ENCODE results near the gene CES4A. TPM values are rescaled to one million over a fixed set of nuclear protein-coding genes. Genes with fewer than 3 reads are reported as not detected.

Gene CES4A
- total and polyA plus RNA-seq, 9 of the 15 experiments (the other 6 are each of a cell fraction or from before 2014, with no cell fraction given) = 0.09 to 0.13 (median 0.11) TPM; not detected in 6

DNA sequence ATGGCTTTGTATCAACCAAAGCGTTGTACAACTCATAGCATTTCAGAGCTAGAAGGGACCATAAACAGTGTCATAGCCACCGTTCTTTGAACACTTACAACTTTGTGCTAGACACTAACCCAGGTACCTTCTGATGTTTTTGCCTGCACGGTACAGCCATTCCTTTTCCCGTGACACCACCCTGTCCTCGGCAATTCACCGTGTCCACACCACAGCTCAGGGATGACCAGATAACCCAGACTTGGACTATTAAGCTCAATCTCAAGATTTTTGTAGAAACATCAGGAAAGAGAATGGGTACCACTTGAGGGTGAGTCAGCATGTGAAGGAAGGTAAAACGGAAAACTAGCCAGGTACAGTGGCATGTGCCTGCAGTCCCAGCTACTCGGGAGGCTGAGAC lies 30.8 kb downstream of the CES4A start:
- Histone ChIP-seq H3K9ac (ENCODE audit: insufficient read depth in 1 of 2, low read depth in 2 of 2, low read length in 2 of 2) (no peak overlapping the region; a peak in 1 of 4 replicates), H3K4me2 (ENCODE audit: insufficient read depth, low read length) (no peak overlapping the region), H3K36me3 (ENCODE audit: control insufficient read depth, insufficient read depth, low read length) (no peaks in the 10 kb centered on the region), H3K79me2 (ENCODE audit: control insufficient read depth, insufficient read depth, low read length) (no peaks in the 10 kb centered on the region), H3K27me3 (ENCODE audit: control insufficient read depth in 2 of 2, insufficient read depth in 2 of 2, low read length in 2 of 2) (no peaks in the 10 kb centered on the region), H4K20me1 (replicated peaks; ENCODE audit: control insufficient read depth, insufficient read depth, low read length) (no peaks in the 10 kb centered on the region), H3K4me1 (replicated peaks in 1 of 2; ENCODE audit: control insufficient read depth in 2 of 2, insufficient read depth in 2 of 2, low read length in 2 of 2) (peaks cover 5 to 12% of the 10 kb centered on the region in 2 experiments; a peak in 3 of 5 replicates), H2AFZ (ENCODE audit: low read depth, low read length) (no peak overlapping the region), H3K4me3 (no peak overlapping the region), H3K9me3 (replicated peaks; ENCODE audit: control insufficient read depth, insufficient read depth, low read depth, low read length) (no peaks in the 10 kb centered on the region), H3K9me1 (ENCODE audit: control insufficient read depth, insufficient read depth, low read length) (no peaks in the 10 kb centered on the region), H3K27ac (ENCODE audit: extremely low read depth, low read depth, low read length) (no peak overlapping the region)
- WGBS (ENCODE audit: insufficient coverage, low coverage, missing lambda C conversion rate) = 30% methylated on average over 8 of the region's 8 CpGs
- FAIRE-seq (no peak), ATAC-seq (no peak), DNase-seq (ENCODE audit: extremely low read depth in 1 of 4, low spot score in 3 of 4) (no peak)
- ChIA-PET CTCF (ENCODE audit: low intra/inter-chr PET ratio) (interaction anchor here (1.9 to 3.1 kb wide), 3 partner anchors 40 to 136 kb away, joined by 5 to 29 read pairs (median 25); no protein-coding TSS in a partner anchor), POLR2A (interaction anchor here (0.7 to 1.8 kb wide), 2 partner anchors 7 to 130 kb away, joined by 3 to 7 read pairs; no protein-coding TSS in a partner anchor)
- in situ Hi-C loops (cut with MboI) (loop anchor here (5.0 kb wide), 2 partner anchors 73 to 138 kb away; partner anchors contain the start of genes FBXL8 and TRADD), intact Hi-C loops (cut with micrococcal nuclease) (loop anchor here (5.0 to 10.0 kb wide), 4 partner anchors 67 to 386 kb away; partner anchors contain the start of gene MATCAP1)
- no TSS peak for BruUV-seq (replicated peaks)
- TF ChIP-seq ZEB2 (IDR thresholded peaks at IDR 0.05) (no peak), BCL6 (CRISPR knock-in tag; IDR thresholded peaks at IDR 0.05) (no peak), ZNF444 (CRISPR knock-in tag; IDR thresholded peaks at IDR 0.05) (no peak), CBX2 (IDR thresholded peaks at IDR 0.05; ENCODE audit: insufficient read depth, low read length, poor library complexity, severe bottlenecking) (no peak), NCOA2 (IDR thresholded peaks at IDR 0.05; ENCODE audit: partially characterized antibody in 2 of 2) (no peak), HDGF (IDR thresholded peaks at IDR 0.05) (no peak), SETDB1 (IDR thresholded peaks at IDR 0.05; ENCODE audit: low read length) (no peak), ZNF133 (CRISPR knock-in tag; IDR thresholded peaks at IDR 0.05) (no peak), ZNF583 (CRISPR knock-in tag; IDR thresholded peaks at IDR 0.05) (no peak), ETV1 (tag; conservative IDR thresholded peaks at IDR 0.05; ENCODE audit: low read depth) (no peak), U2AF1 (optimal IDR thresholded peaks at IDR 0.05; ENCODE audit: low read depth, low read length) (no peak), ASH1L (IDR thresholded peaks at IDR 0.05; ENCODE audit: borderline replicate concordance, low read depth, partially characterized antibody) (no peak), KDM4B (IDR thresholded peaks at IDR 0.05; ENCODE audit: borderline replicate concordance in 2 of 2, low read depth in 1 of 2) (no peak), KAT2B (IDR thresholded peaks at IDR 0.05; ENCODE audit: low read depth, low read length) (no peak), DPF2 (IDR thresholded peaks at IDR 0.05) (no peak), KHSRP (IDR thresholded peaks at IDR 0.05) (no peak)
- TF ChIP-seq, protein P1, sequence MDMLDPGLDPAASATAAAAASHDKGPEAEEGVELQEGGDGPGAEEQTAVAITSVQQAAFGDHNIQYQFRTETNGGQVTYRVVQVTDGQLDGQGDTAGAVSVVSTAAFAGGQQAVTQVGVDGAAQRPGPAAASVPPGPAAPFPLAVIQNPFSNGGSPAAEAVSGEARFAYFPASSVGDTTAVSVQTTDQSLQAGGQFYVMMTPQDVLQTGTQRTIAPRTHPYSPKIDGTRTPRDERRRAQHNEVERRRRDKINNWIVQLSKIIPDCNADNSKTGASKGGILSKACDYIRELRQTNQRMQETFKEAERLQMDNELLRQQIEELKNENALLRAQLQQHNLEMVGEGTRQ (CRISPR knock-in tag; IDR thresholded peaks at IDR 0.05) = no peak
- TF ChIP-seq, protein P2, sequence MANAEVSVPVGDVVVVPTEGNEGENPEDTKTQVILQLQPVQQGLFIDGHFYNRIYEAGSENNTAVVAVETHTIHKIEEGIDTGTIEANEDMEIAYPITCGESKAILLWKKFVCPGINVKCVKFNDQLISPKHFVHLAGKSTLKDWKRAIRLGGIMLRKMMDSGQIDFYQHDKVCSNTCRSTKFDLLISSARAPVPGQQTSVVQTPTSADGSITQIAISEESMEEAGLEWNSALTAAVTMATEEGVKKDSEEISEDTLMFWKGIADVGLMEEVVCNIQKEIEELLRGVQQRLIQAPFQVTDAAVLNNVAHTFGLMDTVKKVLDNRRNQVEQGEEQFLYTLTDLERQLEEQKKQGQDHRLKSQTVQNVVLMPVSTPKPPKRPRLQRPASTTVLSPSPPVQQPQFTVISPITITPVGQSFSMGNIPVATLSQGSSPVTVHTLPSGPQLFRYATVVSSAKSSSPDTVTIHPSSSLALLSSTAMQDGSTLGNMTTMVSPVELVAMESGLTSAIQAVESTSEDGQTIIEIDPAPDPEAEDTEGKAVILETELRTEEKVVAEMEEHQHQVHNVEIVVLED (CRISPR knock-in tag; IDR thresholded peaks at IDR 0.05) = no peak

Data from K562 (cell line).